ENCODE results near the gene CORO6. TPM values are rescaled to one million over a fixed set of nuclear protein-coding genes. Genes with fewer than 3 reads are reported as not detected.

The CORO6 gene
- total and polyA plus RNA-seq, 10 of the 15 experiments (the other 5 are each of a cell fraction or from before 2014, with no cell fraction given): 0.26 to 5.0 (median 1.7) TPM; not detected in 1

DNA sequence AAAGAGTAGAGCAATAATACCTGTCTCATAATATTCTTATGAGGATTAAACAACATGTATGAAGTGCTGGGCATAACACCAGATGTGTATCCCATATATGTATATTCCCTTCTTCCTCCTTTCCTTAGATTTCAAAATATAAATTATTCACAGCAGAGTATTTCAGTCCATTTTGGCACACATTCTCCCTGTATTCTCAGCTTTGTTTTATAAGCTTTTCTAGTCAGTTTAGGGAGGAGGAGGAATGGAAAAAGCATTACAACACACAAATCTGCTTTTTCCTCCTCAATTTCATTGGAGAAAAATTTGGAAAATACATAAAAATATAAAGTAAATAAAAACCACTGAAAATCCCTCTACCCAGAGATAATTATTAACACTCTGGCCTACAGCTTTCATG lies 46.6 kb upstream of the CORO6 start:
- ChIA-PET CTCF (interaction anchor here (2.3 kb wide), 1 partner anchor 110 kb away, joined by 7 read pairs; no protein-coding TSS in a partner anchor), RAD21 (ENCODE audit: unreplicated experiment) (interaction anchor here (0.6 to 1.2 kb wide), 3 partner anchors 13 to 181 kb away, joined by 3 to 5 read pairs (median 3); no protein-coding TSS in a partner anchor), POLR2A (interaction anchor here (0.5 kb wide), 1 partner anchor 87 kb away, joined by 3 read pairs; no protein-coding TSS in a partner anchor), SMC1A (ENCODE audit: uncharacterized antibody, unreplicated experiment) (interaction anchor here (0.6 kb wide), 2 partner anchors 97 to 160 kb away, joined by 3 read pairs; no protein-coding TSS in a partner anchor)
- peaks cover 10% of the 10 kb centered on the region for H3K4me1 ChIP-seq (ENCODE audit: control insufficient read depth, insufficient read depth, low read length)
- BruUV-seq (replicated peaks): no TSS peak
- H3K4me3 ChIP-seq: no peak overlapping the region
- ATAC-seq (no peak), DNase-seq (ENCODE audit: low read depth, low spot score) (no peak), FAIRE-seq (no peak)
- intact Hi-C loops (cut with micrococcal nuclease; ENCODE audit: unreplicated experiment) (no loop called here), in situ Hi-C loops (cut with MboI) (no loop called here)
- no peaks in the 10 kb centered on the region for H3K79me2 ChIP-seq (ENCODE audit: control insufficient read depth, insufficient read depth, low read length)
- H3K9ac ChIP-seq (ENCODE audit: control insufficient read depth, insufficient read depth, low read length): no peak overlapping the region
- H3K9me3 ChIP-seq (replicated peaks; ENCODE audit: control insufficient read depth, insufficient read depth, low read length): no peaks in the 10 kb centered on the region
- H3K4me2 ChIP-seq (ENCODE audit: control insufficient read depth, insufficient read depth): no peak overlapping the region
- no peak overlapping the region for H3K27ac ChIP-seq (ENCODE audit: control insufficient read depth, insufficient read depth)
- no peaks in the 10 kb centered on the region for H3K27me3 ChIP-seq (replicated peaks in 1 of 2; ENCODE audit: control insufficient read depth in 2 of 2, insufficient read depth in 2 of 2, low read length in 1 of 2)
- H2AFZ ChIP-seq (ENCODE audit: control insufficient read depth, low read depth, low read length): no peak overlapping the region
- peaks cover 5 to 37% of the 10 kb centered on the region in 2 experiments for H3K36me3 ChIP-seq (ENCODE audit: control insufficient read depth in 2 of 2, insufficient read depth in 2 of 2, low read length in 1 of 2)
- TF ChIP-seq CHD4 (IDR thresholded peaks at IDR 0.05): no peak
- no peak for TF ChIP-seq POLR2AphosphoS5 (IDR thresholded peaks at IDR 0.05; ENCODE audit: low read length)
- TF ChIP-seq RBBP5 (conservative IDR thresholded peaks at IDR 0.05): no peak
- no peak for TF ChIP-seq SREBF2 (IDR thresholded peaks at IDR 0.05; ENCODE audit: low read length)
- TF ChIP-seq SPI1 (IDR thresholded peaks at IDR 0.05; ENCODE audit: borderline replicate concordance, insufficient read depth, low read depth, low read length): no peak
- TF ChIP-seq ESRRA (IDR thresholded peaks at IDR 0.05; ENCODE audit: low read length): no peak
- no peak for TF ChIP-seq EZH2 (IDR thresholded peaks at IDR 0.05; ENCODE audit: borderline replicate concordance, control insufficient read depth, low read depth, low read length)
- no peak for TF ChIP-seq ZSCAN29 (IDR thresholded peaks at IDR 0.05)
- H4K20me1 ChIP-seq (ENCODE audit: control insufficient read depth, insufficient read depth): no peaks in the 10 kb centered on the region

DNA sequence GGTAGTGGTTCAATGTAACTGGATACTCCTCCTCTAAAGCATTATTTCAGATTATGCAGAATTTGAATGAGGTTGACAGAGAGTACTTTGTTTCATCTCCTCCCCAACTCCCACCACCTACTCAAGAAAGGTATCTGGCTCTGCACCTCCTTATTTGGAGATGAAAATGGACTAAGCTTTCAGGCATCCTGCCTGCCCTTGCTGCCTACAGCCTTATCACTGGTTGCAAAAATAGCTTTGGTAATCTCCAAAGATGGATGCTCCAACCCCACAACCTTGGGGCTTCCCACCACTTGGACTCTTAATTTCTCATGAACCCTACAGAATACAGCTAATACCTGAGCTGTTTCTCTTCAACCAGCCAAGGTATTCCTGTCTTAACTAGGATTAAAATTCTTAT lies 45.3 kb upstream of the CORO6 start:
- Histone ChIP-seq H3K4me2 (ENCODE audit: control insufficient read depth, insufficient read depth) (no peak overlapping the region), H3K27me3 (replicated peaks in 1 of 2; ENCODE audit: control insufficient read depth in 2 of 2, insufficient read depth in 2 of 2, low read length in 1 of 2) (no peaks in the 10 kb centered on the region), H2AFZ (ENCODE audit: control insufficient read depth, low read depth, low read length) (no peak overlapping the region), H3K9ac (ENCODE audit: control insufficient read depth, insufficient read depth, low read length) (no peak overlapping the region), H3K4me3 (no peak overlapping the region), H3K79me2 (ENCODE audit: control insufficient read depth, insufficient read depth, low read length) (no peaks in the 10 kb centered on the region), H3K36me3 (ENCODE audit: control insufficient read depth in 2 of 2, insufficient read depth in 2 of 2, low read length in 1 of 2) (peaks cover 5 to 38% of the 10 kb centered on the region in 2 experiments), H3K9me3 (replicated peaks; ENCODE audit: control insufficient read depth, insufficient read depth, low read length) (no peaks in the 10 kb centered on the region), H4K20me1 (ENCODE audit: control insufficient read depth, insufficient read depth) (no peaks in the 10 kb centered on the region), H3K27ac (ENCODE audit: control insufficient read depth, insufficient read depth) (peak overlapping the region; percentile 5; the same call in 1 of the 2 replicates), H3K4me1 (ENCODE audit: control insufficient read depth, insufficient read depth, low read length) (peaks cover 8% of the 10 kb centered on the region)
- ChIA-PET SMC1A (ENCODE audit: uncharacterized antibody, unreplicated experiment) (interaction anchor here (0.6 to 1.6 kb wide), 8 partner anchors 10 to 117 kb away, joined by 3 to 6 read pairs (median 4); no protein-coding TSS in a partner anchor), RAD21 (ENCODE audit: unreplicated experiment) (interaction anchor here (1.2 kb wide), 1 partner anchor 110 kb away, joined by 3 read pairs; no protein-coding TSS in a partner anchor), CTCF (interaction anchor here (0.9 to 2.3 kb wide), 5 partner anchors 14 to 111 kb away, joined by 3 to 7 read pairs (median 5); no protein-coding TSS in a partner anchor), POLR2A (interaction anchor here (0.6 to 1.2 kb wide), 4 partner anchors 16 to 87 kb away, joined by 3 to 4 read pairs (median 3); no protein-coding TSS in a partner anchor)
- intact Hi-C loops (cut with micrococcal nuclease; ENCODE audit: unreplicated experiment) (no loop called here), in situ Hi-C loops (cut with MboI) (no loop called here)
- no peak for TF ChIP-seq CHD4 (IDR thresholded peaks at IDR 0.05)
- TF ChIP-seq, protein P1, sequence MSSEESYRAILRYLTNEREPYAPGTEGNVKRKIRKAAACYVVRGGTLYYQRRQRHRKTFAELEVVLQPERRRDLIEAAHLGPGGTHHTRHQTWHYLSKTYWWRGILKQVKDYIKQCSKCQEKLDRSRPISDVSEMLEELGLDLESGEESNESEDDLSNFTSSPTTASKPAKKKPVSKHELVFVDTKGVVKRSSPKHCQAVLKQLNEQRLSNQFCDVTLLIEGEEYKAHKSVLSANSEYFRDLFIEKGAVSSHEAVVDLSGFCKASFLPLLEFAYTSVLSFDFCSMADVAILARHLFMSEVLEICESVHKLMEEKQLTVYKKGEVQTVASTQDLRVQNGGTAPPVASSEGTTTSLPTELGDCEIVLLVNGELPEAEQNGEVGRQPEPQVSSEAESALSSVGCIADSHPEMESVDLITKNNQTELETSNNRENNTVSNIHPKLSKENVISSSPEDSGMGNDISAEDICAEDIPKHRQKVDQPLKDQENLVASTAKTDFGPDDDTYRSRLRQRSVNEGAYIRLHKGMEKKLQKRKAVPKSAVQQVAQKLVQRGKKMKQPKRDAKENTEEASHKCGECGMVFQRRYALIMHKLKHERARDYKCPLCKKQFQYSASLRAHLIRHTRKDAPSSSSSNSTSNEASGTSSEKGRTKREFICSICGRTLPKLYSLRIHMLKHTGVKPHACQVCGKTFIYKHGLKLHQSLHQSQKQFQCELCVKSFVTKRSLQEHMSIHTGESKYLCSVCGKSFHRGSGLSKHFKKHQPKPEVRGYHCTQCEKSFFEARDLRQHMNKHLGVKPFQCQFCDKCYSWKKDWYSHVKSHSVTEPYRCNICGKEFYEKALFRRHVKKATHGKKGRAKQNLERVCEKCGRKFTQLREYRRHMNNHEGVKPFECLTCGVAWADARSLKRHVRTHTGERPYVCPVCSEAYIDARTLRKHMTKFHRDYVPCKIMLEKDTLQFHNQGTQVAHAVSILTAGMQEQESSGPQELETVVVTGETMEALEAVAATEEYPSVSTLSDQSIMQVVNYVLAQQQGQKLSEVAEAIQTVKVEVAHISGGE (CRISPR knock-in tag; IDR thresholded peaks at IDR 0.05): no peak
- TF ChIP-seq SRF (IDR thresholded peaks at IDR 0.05; ENCODE audit: low read depth in 2 of 2, low read length in 2 of 2): peak in 1 of 2 experiments; percentile 71; a peak in 1 of 4 replicates
- DNase-seq (ENCODE audit: low read depth, low spot score) (no peak), ATAC-seq (no peak), FAIRE-seq (no peak)
- no TSS peak for BruUV-seq (replicated peaks)
